ENCODE measurements around the gene U2AF1L4. TPM values are rescaled to one million over a fixed set of nuclear protein-coding genes. Genes with fewer than 3 reads are reported as not detected.

Gene U2AF1L4
- total RNA-seq, 1 experiment from 2014 or later: 14.3 TPM

DNA sequence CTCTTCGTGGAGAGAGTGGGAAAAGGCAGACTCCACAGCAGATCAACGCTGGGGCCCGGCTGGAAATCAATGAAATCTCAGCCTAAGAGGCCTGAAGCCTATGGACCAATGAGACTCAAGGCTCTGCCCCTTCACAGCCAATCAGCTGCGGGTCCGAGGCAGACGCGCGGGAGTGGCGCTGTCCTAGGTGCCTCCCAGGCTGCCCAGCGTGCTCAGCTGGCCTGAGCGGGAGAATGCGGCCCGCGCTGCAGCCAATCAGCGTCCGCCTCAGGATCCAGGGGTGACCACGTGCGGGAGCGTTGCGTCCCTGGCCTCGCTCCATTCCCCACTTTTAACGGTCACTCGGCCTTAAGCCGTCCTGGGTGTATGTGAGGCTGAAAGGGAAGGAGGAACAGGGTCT is 41.0 kb downstream of the U2AF1L4 start, which contains the start of gene ZBTB32:
ZBTB32 (plus strand) TSS at position 341 of the 400 bp plus-strand sequence. CDS start 10,069 bp downstream, outside the sequence.
- H3F3A ChIP-seq (ENCODE audit: insufficient read depth, low read depth): no peaks in the 10 kb centered on the region
- no TSS peak for BruUV-seq (replicated peaks)
- ChIA-PET POLR2A (ENCODE audit: unreplicated experiment) (no interaction called here), CTCF (no interaction called here)
- H3K27ac ChIP-seq: no peak within 1 kb of the TSS
- peak in 1 of 2 experiments; percentile 35 for DNase-seq
- H3K9me3 ChIP-seq (ENCODE audit: insufficient read depth, low read depth): no peaks in the 10 kb centered on the region
- TF ChIP-seq CTCF (conservative IDR thresholded peaks at IDR 0.05) (no peak), EZH2 (IDR thresholded peaks at IDR 0.05; ENCODE audit: low read depth) (no peak)
- peak within 1 kb of the TSS; percentile 93; the same call in 1 of the 2 replicates for H3K4me2 ChIP-seq
- no peak within 1 kb of the TSS for H3K4me3 ChIP-seq
- H2AFZ ChIP-seq: no peak within 1 kb of the TSS
- H3K79me2 ChIP-seq (ENCODE audit: low read depth): no peaks in the 10 kb centered on the region
- no peaks in the 10 kb centered on the region for H4K20me1 ChIP-seq (ENCODE audit: insufficient read depth)
- H3K27me3 ChIP-seq (ENCODE audit: insufficient read depth, low read depth): no peaks in the 10 kb centered on the region
- peaks cover 6% of the 10 kb centered on the region; the same call in 1 of the 2 replicates for H3K4me1 ChIP-seq (replicated peaks; ENCODE audit: insufficient read depth)
- intact Hi-C loops (cut with micrococcal nuclease; ENCODE audit: unreplicated experiment): no loop called here
- no peaks in the 10 kb centered on the region for H3K9me2 ChIP-seq (ENCODE audit: insufficient read depth)
- H3K36me3 ChIP-seq (ENCODE audit: low read depth): no peaks in the 10 kb centered on the region

- BruUV-seq (replicated peaks): no TSS peak
- Histone ChIP-seq H3K9me2 (ENCODE audit: insufficient read depth) (no peaks in the 10 kb centered on the region), H4K20me1 (ENCODE audit: insufficient read depth) (no peaks in the 10 kb centered on the region), H3K79me2 (ENCODE audit: low read depth) (no peaks in the 10 kb centered on the region), H3F3A (ENCODE audit: insufficient read depth, low read depth) (no peaks in the 10 kb centered on the region), H3K4me2 (peak overlapping the region; percentile 93; the same call in 1 of the 2 replicates), H2AFZ (no peak overlapping the region), H3K27ac (no peak overlapping the region), H3K9me3 (ENCODE audit: insufficient read depth, low read depth) (no peaks in the 10 kb centered on the region), H3K27me3 (ENCODE audit: insufficient read depth, low read depth) (no peaks in the 10 kb centered on the region), H3K4me1 (replicated peaks; ENCODE audit: insufficient read depth) (peaks cover 2% of the 10 kb centered on the region; the same call in 1 of the 2 replicates), H3K36me3 (ENCODE audit: low read depth) (no peaks in the 10 kb centered on the region), H3K4me3 (no peak overlapping the region)
- POLR2A ChIA-PET (ENCODE audit: unreplicated experiment): interaction anchor here (0.6 to 1.5 kb wide), 2 partner anchors 59 to 199 kb away, joined by 7 to 14 read pairs; no protein-coding TSS in a partner anchor
- no peak for TF ChIP-seq EZH2 (IDR thresholded peaks at IDR 0.05; ENCODE audit: low read depth)
- no peak for TF ChIP-seq CTCF (conservative IDR thresholded peaks at IDR 0.05)
- no peak for DNase-seq
- CTCF ChIA-PET: interaction anchor here (0.7 kb wide), 1 partner anchor 46 kb away, joined by 5 read pairs; no protein-coding TSS in a partner anchor
- intact Hi-C loops (cut with micrococcal nuclease; ENCODE audit: unreplicated experiment): no loop called here
Measured at GRCh38 chr19:35703343-35703742, 41.9 kb downstream of the U2AF1L4 start.

- BruUV-seq (replicated peaks): no TSS peak
Measured at GRCh38 chr19:35702223-35703012, 42.8 kb downstream of the U2AF1L4 start.

More at GRCh38 chr19:35702223-35703012, 42.8 kb downstream of the U2AF1L4 start:
- Histone ChIP-seq H3K9me3 (ENCODE audit: insufficient read depth, low read depth) (no peaks in the 10 kb centered on the region), H3K4me3 (peak overlapping the region; percentile 72), H3K4me1 (replicated peaks; ENCODE audit: insufficient read depth) (no peaks in the 10 kb centered on the region), H3K79me2 (ENCODE audit: low read depth) (no peaks in the 10 kb centered on the region), H3K4me2 (peak overlapping the region; percentile 93), H3K36me3 (ENCODE audit: low read depth) (no peaks in the 10 kb centered on the region), H3K27me3 (ENCODE audit: insufficient read depth, low read depth) (no peaks in the 10 kb centered on the region), H4K20me1 (ENCODE audit: insufficient read depth) (no peaks in the 10 kb centered on the region), H3F3A (ENCODE audit: insufficient read depth, low read depth) (no peaks in the 10 kb centered on the region), H3K9me2 (ENCODE audit: insufficient read depth) (no peaks in the 10 kb centered on the region), H2AFZ (peak overlapping the region; percentile 93), H3K27ac (no peak overlapping the region)
- intact Hi-C loops (cut with micrococcal nuclease; ENCODE audit: unreplicated experiment): no loop called here
- CTCF ChIA-PET: interaction anchor here (0.7 kb wide), 1 partner anchor 562 kb away, joined by 5 read pairs; no protein-coding TSS in a partner anchor
- peak; percentile 90 to 94 for DNase-seq
- POLR2A ChIA-PET (ENCODE audit: unreplicated experiment): interaction anchor here (0.6 to 1.5 kb wide), 4 partner anchors 58 to 198 kb away, joined by 3 to 14 read pairs (median 5); no protein-coding TSS in a partner anchor
- TF ChIP-seq EZH2 (IDR thresholded peaks at IDR 0.05; ENCODE audit: low read depth) (no peak), CTCF (conservative IDR thresholded peaks at IDR 0.05) (no peak)
